ENCODE measurements around the gene MAP1LC3B.

Gene MAP1LC3B

DNA sequence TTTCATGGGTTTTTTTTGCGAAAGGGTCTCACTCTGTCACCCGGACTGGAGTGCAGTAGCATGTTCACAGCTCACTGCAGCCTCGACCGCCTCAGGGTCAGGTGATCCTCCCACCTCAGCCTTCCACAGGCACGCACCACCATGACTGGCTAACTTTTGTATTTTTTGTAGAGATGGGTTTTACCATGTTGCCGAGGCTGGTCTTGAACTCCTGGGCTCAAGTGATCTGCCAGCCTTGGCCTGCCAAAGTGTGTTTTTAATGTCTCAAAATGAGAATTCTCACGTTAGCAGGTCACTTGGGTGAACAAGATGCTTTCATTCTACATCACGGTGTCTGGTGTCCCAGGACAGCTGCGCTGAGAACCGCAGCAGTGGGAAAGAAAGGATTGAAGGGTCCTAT is 11.7 kb upstream of the MAP1LC3B start:
- TF ChIP-seq, protein P1, sequence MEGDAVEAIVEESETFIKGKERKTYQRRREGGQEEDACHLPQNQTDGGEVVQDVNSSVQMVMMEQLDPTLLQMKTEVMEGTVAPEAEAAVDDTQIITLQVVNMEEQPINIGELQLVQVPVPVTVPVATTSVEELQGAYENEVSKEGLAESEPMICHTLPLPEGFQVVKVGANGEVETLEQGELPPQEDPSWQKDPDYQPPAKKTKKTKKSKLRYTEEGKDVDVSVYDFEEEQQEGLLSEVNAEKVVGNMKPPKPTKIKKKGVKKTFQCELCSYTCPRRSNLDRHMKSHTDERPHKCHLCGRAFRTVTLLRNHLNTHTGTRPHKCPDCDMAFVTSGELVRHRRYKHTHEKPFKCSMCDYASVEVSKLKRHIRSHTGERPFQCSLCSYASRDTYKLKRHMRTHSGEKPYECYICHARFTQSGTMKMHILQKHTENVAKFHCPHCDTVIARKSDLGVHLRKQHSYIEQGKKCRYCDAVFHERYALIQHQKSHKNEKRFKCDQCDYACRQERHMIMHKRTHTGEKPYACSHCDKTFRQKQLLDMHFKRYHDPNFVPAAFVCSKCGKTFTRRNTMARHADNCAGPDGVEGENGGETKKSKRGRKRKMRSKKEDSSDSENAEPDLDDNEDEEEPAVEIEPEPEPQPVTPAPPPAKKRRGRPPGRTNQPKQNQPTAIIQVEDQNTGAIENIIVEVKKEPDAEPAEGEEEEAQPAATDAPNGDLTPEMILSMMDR (IDR thresholded peaks at IDR 0.05), result no peak

DNA sequence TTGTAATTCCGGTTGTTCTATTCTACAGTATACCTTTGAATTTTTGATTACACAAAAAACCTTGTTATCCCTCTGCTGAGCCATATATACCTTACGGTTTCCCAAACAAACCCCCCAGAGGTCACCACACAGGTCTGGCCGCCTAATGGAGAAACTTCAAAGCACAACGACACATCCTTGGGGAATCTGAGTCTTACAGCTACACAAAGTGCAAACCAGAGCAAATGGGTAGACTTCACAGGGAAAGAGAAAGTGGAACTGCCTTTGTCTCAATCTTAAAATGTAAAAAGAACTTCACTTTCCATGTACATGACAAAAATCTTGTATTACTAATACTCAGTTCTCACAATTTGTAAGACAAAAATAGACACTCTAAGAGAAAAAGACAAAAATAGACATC is 11.3 kb upstream of the MAP1LC3B start:
- TF ChIP-seq, protein P1 (IDR thresholded peaks at IDR 0.05), result no peak

DNA sequence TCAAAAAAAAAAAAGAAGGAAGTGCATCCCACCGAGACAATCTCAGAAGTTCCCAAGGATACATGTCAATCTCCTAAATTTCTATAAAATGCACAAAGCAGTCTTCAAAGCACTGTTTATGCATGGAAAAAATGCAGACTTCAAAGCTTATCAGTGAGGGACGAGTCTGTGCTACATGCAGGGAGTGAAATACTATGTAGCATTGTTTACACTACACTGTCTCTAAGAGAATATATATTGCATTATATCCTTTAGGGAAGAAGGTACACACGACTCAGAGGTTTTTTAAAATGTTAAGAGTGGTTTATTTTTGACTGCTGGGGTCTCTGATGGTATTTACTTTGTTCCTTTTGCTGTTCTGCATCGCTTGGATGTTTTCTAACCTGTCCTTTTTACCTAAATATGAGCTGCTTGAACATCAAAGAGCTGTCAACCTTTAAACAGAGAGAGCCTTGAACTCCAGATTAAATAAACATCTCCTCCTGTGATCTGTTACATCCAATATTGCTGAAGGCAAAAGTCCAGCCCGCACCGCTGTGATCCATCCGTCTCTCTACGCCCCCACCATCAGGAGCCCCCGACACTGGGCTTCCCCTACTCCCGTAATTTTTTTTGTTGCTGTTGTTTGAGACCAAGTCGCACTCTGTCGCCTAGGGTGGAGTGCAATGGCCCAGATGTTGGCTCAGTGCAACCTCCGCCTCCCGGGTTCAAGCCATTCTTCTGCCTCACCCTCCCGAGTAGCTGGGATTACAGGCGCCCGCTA is 9.9 kb upstream of the MAP1LC3B start:
- TF ChIP-seq, protein P1 (IDR thresholded peaks at IDR 0.05), result no peak

DNA sequence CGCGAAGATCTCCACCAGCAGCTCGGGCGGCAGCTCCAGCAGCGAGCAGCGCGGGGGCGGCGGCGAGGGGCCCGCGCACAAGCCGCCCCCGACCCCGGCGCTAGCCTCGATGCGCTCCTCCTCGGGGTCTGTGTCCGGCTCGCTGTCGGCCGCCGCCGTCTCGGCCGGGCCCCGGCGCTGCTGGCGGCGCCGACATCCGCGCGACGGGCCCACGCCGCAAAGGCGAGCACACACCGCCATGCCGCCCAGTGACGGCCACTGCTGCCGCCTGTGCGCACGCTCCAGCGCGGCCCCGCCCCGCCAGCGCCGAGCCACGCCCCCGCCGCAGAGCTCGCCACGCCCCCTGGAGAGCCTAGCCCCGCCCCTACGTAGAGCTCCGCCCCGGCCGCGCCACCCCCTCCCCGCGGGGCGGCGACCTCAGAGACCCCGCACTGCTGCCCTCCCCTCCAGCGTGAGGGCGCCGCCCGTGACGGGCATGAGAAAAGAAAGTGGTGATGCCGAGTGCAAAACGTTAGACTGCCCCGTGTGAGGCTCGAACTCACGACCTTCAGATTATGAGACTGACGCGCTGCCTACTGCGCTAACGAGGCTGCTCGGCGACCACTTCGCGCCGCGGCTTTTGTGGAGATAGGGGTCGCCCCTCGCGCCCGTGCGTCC is 8.5 kb upstream of the MAP1LC3B start, which contains the start of gene FBXO31:
TSS of gene FBXO31 (minus strand) at position 272 of the 657 bp plus-strand sequence. CDS start at position 240, 32 bp downstream.
- TF ChIP-seq, protein P1 (IDR thresholded peaks at IDR 0.05), result no peak

DNA sequence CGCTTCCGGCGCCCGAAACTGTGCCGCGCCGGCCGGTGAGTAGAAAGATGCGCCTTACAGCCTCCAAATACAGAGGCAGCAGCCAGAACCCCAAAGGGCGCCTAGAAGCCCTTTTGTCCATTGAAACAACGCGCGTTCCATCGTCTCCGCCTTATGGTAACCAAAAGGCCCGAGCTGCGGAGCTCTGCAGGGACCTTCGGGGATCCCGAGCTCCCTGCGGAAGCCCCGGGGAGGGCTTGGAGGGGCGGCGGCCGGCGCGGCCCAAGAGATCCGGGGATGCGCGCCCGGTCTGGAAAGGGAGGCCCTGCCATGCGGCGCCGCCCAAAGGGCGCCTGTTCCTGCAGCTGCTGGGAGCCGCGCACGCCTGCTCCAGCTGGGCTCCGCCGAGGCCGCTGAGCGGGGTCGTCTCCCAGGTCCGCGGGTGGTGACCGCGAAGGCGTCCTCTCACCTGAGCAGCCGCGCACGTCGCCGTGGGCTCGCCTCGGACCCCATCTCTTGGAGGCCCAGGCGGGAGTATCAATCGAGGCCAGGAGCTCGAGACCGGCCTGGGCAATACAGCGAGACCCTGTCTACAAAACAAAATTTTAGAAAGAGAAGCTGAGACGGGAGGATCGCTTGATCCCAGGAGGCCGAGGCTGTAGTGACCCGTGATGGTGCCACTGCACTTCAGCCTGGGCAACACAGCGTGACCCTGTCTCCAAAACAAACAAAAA is 7.8 kb upstream of the MAP1LC3B start:
- TF ChIP-seq, protein P1 (IDR thresholded peaks at IDR 0.05), result no peak

DNA sequence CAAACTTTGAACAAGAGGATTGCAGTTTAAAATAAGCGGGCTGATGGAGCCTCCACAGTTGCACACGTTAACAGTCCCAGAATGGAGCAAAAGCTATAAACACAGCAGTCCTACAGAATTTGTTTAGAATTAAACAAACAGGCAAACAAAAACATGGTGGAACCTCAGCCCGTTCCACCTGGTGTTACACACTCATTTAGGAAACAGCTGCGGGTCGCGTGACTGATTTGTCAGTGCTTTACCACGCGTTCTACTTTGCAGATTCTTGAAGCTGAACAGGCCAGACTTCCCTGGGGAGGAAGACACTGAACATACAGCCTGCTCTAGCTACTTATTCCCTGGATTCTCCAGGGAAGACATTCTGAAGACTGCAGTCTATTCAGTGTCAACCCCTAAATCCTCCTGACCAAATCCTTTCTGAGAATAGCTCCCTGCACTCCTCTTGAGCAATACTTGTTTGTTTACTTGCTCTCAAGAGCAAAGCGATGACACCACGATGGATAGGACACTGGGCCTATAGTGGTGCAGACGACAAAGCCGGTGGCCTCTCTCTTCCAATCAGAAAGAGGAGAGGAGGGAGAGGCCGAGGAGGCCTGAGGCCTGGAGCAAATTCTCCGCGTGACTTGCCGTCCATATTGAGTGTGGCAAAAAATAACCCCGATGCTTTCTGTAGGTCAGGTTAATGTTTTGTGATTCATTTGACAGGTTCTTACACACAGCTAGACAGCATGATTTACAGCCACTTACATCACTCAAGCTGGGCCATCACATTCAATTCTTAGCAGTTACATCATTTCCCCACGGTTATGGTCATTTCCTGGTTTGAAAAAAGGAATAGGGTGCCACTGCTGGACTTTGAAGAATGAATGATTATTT is 4.0 kb upstream of the MAP1LC3B start:
- TF ChIP-seq, protein P1 (IDR thresholded peaks at IDR 0.05), result no peak

DNA sequence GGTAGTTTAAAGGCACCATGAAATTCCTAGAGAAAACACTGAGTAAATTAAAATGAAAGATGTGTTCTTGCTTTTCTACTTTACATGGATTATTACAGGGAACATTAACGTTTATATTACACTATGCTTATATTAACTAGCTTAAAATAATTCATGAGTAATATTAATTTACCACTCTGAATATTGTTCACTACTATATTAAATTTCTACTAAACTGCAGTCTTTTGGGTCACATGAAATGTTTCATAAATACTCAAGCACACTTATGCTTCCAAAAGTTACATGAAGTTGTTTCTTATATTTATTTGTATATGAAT is 3.4 kb upstream of the MAP1LC3B start:
- TF ChIP-seq, protein P1 (IDR thresholded peaks at IDR 0.05), result no peak

Data from LNCAP (cell line).